Ascending aorta (tissue), 2 donors: Measurements from ENCODE around the gene SYNPR. TPM values are rescaled to one million over a fixed set of nuclear protein-coding genes. Genes with fewer than 3 reads are reported as not detected.

ENCODE experiments used
- DNase-seq, 2 donors: peaks; one replicate each; pipeline ENCODE4 v3.0.0-alpha.2; 2019; ENCODE audit warnings: low spot score in 2 of 2
- H3K27ac ChIP-seq, 2 donors: fragments of 200-600 bp; sonication (generic); one replicate each; pipeline ENCODE4 v1.5.1; 2016 to 2017; ENCODE audit warnings: mild to moderate bottlenecking in 1 of 2
- H3K27me3 ChIP-seq: fragments of 200-600 bp; sonication (generic); one replicate; pipeline ENCODE4 v1.5.1; 2017
- H3K36me3 ChIP-seq, 2 donors: fragments of 200-600 bp; sonication (generic); one replicate each; pipeline ENCODE4 v1.5.1; 2016
- H3K4me1 ChIP-seq, 2 donors: fragments of 200-600 bp; sonication (generic); one replicate each; pipeline ENCODE4 v1.5.1; 2016 to 2017; ENCODE audit warnings: mild to moderate bottlenecking in 1 of 2
- H3K4me3 ChIP-seq, 2 donors: fragments of 200-600 bp; sonication (generic); one replicate each; pipeline ENCODE4 v1.5.1; 2016 to 2017; ENCODE audit warnings: mild to moderate bottlenecking in 1 of 2
- H3K9me3 ChIP-seq, 2 donors: fragments of 200-600 bp; sonication (generic); one replicate each; pipeline ENCODE4 v1.5.1; 2016
- intact Hi-C: fragments of 100-400 bp; cut with DNase I; formaldehyde crosslinking; loops from one replicate; pipeline ENCODE4 v1.15.1; 2023
- total RNA-seq: library from RNA; depleted of rRNA; stranded (reverse); fragments of >200 nt; gene quantifications from one replicate; pipeline ENCODE4 v1.1.0, GENCODE V29; 2016
- TF ChIP-seq, protein P1 (sequence below), 3 experiments: fragments of 200-600 bp in 2 of 3; fragments of 450-650 bp in 1 of 3; sonication (generic) in 2 of 3; IDR thresholded peaks; one replicate each; pipeline ENCODE4 v1.5.1; 2016 to 2019; ENCODE audit warnings: antibody characterized with exemption in 3 of 3, mild to moderate bottlenecking in 1 of 3, moderate library complexity in 1 of 3

SYNPR gene
- total RNA-seq, 1 donor from 2014 or later, result not detected

DNA sequence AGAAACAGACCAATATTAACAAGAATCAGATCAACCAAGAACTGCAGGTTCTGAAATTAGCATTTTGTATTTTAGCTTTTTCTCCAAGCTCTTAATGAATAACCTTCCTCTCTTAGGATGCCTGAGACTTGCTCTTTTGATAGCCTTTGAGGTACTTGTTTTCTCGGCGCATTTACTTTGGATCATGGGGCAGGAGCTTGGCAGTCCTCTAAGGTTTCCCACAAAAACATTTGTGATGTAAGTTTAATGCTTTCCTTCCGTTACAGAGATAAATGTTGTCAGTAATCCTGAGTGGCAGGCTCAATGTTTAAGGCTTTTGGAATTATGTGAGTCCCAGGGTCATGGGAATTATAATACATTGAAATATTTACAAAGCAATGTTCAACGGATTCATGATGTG lies 236.6 kb downstream of the SYNPR start:
- DNase-seq, result no peak
- Histone ChIP-seq H3K9me3 (no peaks in the 10 kb centered on the region), H3K36me3 (no peaks in the 10 kb centered on the region), H3K4me1 (no peaks in the 10 kb centered on the region), H3K27ac (no peak overlapping the region), H3K4me3 (no peak overlapping the region), H3K27me3 (no peaks in the 10 kb centered on the region)
- intact Hi-C loops, result no loop called here
- TF ChIP-seq, protein P1, sequence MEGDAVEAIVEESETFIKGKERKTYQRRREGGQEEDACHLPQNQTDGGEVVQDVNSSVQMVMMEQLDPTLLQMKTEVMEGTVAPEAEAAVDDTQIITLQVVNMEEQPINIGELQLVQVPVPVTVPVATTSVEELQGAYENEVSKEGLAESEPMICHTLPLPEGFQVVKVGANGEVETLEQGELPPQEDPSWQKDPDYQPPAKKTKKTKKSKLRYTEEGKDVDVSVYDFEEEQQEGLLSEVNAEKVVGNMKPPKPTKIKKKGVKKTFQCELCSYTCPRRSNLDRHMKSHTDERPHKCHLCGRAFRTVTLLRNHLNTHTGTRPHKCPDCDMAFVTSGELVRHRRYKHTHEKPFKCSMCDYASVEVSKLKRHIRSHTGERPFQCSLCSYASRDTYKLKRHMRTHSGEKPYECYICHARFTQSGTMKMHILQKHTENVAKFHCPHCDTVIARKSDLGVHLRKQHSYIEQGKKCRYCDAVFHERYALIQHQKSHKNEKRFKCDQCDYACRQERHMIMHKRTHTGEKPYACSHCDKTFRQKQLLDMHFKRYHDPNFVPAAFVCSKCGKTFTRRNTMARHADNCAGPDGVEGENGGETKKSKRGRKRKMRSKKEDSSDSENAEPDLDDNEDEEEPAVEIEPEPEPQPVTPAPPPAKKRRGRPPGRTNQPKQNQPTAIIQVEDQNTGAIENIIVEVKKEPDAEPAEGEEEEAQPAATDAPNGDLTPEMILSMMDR (IDR thresholded peaks at IDR 0.05), result no peak

GRCh38 chr3:63519426-63519825 lies 241.3 kb downstream of the SYNPR start:
- no peak for DNase-seq
- Histone ChIP-seq H3K4me3 (no peak overlapping the region), H3K4me1 (no peaks in the 10 kb centered on the region), H3K36me3 (no peaks in the 10 kb centered on the region), H3K9me3 (no peaks in the 10 kb centered on the region), H3K27me3 (no peaks in the 10 kb centered on the region), H3K27ac (no peak overlapping the region)
- TF ChIP-seq, protein P1 (IDR thresholded peaks at IDR 0.05), result no peak
- intact Hi-C loops, result no loop called here

GRCh38 chr3:63521657-63522056 lies 243.5 kb downstream of the SYNPR start:
- TF ChIP-seq, protein P1 (IDR thresholded peaks at IDR 0.05), result no peak
- Histone ChIP-seq H3K27ac (no peak overlapping the region), H3K27me3 (no peaks in the 10 kb centered on the region), H3K36me3 (no peaks in the 10 kb centered on the region), H3K4me1 (no peaks in the 10 kb centered on the region), H3K9me3 (no peaks in the 10 kb centered on the region), H3K4me3 (no peak overlapping the region)
- intact Hi-C loops, result no loop called here
- no peak for DNase-seq

GRCh38 chr3:63523100-63523499 lies 245.0 kb downstream of the SYNPR start:
- Histone ChIP-seq H3K4me1 (no peaks in the 10 kb centered on the region), H3K27me3 (no peaks in the 10 kb centered on the region), H3K27ac (no peak overlapping the region), H3K36me3 (no peaks in the 10 kb centered on the region), H3K4me3 (no peak overlapping the region), H3K9me3 (no peaks in the 10 kb centered on the region)
- TF ChIP-seq, protein P1 (IDR thresholded peaks at IDR 0.05), result no peak
- intact Hi-C loops, result no loop called here
- DNase-seq, result no peak

DNA sequence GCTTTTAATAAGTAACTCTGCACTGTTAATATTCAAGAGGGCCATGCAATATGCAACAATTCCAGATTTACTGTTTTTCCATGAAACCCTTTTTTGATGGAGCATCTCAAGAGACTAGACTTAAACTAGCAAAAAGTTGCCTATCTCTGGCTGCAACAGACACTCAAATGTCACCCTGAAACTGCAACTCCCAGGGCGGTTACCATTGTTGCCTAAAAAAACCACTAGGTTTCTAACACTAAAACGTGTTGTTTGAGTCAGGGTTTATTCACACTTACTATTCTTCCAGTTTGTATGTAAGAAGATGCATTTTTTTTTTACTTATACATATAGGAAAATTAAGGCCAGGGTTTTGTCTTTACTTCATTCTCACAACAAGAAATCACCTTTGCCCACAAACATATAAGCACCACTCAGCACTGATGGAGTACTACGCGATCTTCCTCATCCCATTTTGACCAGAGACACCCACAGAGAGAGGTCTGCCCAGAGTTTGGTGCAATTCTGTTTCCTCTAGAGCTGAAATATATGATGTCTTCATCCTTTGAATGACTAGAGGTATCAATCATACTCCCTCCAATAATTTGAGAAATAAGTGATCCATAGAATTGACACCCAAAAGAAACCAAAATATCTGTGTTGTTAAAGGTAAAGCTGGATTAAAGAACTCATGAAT lies 250.4 kb downstream of the SYNPR start:
- Histone ChIP-seq H3K4me3 (no peak overlapping the region), H3K36me3 (no peaks in the 10 kb centered on the region), H3K27me3 (no peaks in the 10 kb centered on the region), H3K9me3 (no peaks in the 10 kb centered on the region), H3K27ac (no peak overlapping the region), H3K4me1 (no peaks in the 10 kb centered on the region)
- TF ChIP-seq, protein P1 (IDR thresholded peaks at IDR 0.05), result no peak
- intact Hi-C loops, result no loop called here
- DNase-seq, result no peak

DNA sequence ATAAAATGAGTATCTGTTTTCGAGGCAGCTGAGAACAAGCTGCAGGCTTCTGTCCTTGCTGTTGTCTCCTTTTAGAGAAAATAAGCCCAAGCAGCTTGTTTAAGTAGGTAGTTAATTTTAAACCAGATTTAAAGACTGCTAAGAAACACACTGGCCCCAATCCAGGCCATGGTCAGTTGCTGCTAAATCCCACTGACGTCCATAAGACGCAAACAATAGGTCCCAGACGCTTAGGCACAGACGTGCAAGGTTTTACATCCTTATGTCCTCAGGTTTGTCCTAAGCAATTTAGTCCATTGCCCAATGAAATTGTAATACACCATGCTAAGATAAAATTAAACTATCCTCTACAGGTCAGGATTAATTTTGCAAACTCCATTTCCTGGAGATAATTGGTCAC lies 254.4 kb downstream of the SYNPR start:
- Histone ChIP-seq H3K4me1 (no peaks in the 10 kb centered on the region), H3K27ac (no peak overlapping the region), H3K4me3 (no peak overlapping the region), H3K36me3 (no peaks in the 10 kb centered on the region), H3K27me3 (no peaks in the 10 kb centered on the region), H3K9me3 (no peaks in the 10 kb centered on the region)
- intact Hi-C loops, result no loop called here
- DNase-seq, result no peak
- TF ChIP-seq, protein P1 (IDR thresholded peaks at IDR 0.05), result no peak
